ENCODE measurements around the gene CNN2. TPM values are rescaled to one million over a fixed set of nuclear protein-coding genes. Genes with fewer than 3 reads are reported as not detected.

CNN2 gene
- total and polyA plus RNA-seq, 9 of the 15 experiments (the other 6 are each of a cell fraction or from before 2014, with no cell fraction given), result 12.1 to 174 (median 52.7) TPM

DNA sequence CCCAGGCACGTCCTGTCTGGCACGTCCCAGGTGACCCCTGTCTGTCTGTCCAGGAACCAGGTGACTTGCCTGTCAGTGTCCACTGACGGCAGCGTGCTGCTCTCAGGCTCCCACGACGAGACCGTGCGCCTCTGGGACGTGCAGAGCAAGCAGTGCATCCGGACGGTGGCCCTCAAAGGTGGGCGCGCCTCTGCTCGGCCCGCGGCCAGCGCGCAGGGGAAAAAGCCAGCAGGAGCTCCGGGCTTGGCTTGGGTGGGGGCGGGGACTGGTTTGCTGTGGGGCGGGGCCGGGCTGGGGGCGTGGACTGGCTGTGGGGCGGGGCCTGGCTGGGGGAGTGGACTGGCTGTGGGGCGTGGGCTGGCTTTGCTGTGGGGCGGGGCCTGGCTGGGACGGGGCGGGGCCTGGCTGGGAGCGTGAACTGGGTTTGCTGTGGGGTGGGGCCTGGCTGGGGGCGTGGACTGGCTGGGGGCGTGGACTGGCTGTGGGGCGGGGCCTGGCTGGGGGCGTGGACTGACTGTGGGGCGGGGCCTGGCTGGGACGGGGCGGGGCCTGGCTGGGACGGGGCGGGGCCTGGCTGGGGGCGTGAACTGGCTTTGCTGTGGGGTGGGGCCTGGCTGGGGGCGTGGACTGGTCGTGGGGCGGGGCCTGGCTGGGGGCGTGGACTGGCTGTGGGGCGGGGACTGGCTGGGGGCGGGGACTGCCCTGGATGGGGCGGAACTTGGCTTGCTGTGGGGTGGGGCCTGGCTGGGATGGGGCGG is 35.1 kb upstream of the CNN2 start (continued):
- TF ChIP-seq, protein P1, sequence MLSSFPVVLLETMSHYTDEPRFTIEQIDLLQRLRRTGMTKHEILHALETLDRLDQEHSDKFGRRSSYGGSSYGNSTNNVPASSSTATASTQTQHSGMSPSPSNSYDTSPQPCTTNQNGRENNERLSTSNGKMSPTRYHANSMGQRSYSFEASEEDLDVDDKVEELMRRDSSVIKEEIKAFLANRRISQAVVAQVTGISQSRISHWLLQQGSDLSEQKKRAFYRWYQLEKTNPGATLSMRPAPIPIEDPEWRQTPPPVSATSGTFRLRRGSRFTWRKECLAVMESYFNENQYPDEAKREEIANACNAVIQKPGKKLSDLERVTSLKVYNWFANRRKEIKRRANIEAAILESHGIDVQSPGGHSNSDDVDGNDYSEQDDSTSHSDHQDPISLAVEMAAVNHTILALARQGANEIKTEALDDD (IDR thresholded peaks at IDR 0.05), result no peak
- TF ChIP-seq HDAC1 (IDR thresholded peaks at IDR 0.05), result 0 out of 4 replicates have a peak, but pooled peaks of 1 of the 2 experiments have one; percentile 27
- TF ChIP-seq ETV6 (IDR thresholded peaks at IDR 0.05; ENCODE audit: borderline replicate concordance in 1 of 2, low read depth in 2 of 2, low read length in 1 of 2), result no peak
- TF ChIP-seq ETV6 (CRISPR knock-in tag; IDR thresholded peaks at IDR 0.05; ENCODE audit: borderline replicate concordance), result no peak
- no peak for TF ChIP-seq TEAD1 (CRISPR knock-in tag; IDR thresholded peaks at IDR 0.05)
- TF ChIP-seq POLR2G (IDR thresholded peaks at IDR 0.05; ENCODE audit: low read depth, low read length), result peak; percentile 62; the same call in 1 of the 2 replicates
- TF ChIP-seq SMAD1 (IDR thresholded peaks at IDR 0.05; ENCODE audit: low read depth, low read length, partially characterized antibody), result no peak
- no peak for TF ChIP-seq SAFB2 (IDR thresholded peaks at IDR 0.05; ENCODE audit: borderline replicate concordance, low read depth, low read length, severe bottlenecking)
- TF ChIP-seq ZBED1 (IDR thresholded peaks at IDR 0.05), result no peak
- TF ChIP-seq FIP1L1 (IDR thresholded peaks at IDR 0.05; ENCODE audit: low read depth, low read length, poor library complexity, severe bottlenecking), result peak; percentile 65
- TF ChIP-seq, protein P2, sequence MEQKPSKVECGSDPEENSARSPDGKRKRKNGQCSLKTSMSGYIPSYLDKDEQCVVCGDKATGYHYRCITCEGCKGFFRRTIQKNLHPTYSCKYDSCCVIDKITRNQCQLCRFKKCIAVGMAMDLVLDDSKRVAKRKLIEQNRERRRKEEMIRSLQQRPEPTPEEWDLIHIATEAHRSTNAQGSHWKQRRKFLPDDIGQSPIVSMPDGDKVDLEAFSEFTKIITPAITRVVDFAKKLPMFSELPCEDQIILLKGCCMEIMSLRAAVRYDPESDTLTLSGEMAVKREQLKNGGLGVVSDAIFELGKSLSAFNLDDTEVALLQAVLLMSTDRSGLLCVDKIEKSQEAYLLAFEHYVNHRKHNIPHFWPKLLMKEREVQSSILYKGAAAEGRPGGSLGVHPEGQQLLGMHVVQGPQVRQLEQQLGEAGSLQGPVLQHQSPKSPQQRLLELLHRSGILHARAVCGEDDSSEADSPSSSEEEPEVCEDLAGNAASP (IDR thresholded peaks at IDR 0.05), result no peak
- no peak for TF ChIP-seq ZNF695 (CRISPR knock-in tag; IDR thresholded peaks at IDR 0.05)
- TF ChIP-seq ZNF830 (CRISPR knock-in tag; IDR thresholded peaks at IDR 0.05), result no peak
- no peak for TF ChIP-seq ZNF75A (CRISPR knock-in tag; IDR thresholded peaks at IDR 0.05)
- no peak for TF ChIP-seq TRIM28 (IDR thresholded peaks at IDR 0.05)
- no peak for TF ChIP-seq TCFL5 (CRISPR knock-in tag; conservative IDR thresholded peaks at IDR 0.05)
- TF ChIP-seq ATF1 (CRISPR knock-in tag; IDR thresholded peaks at IDR 0.05), result no peak
- TF ChIP-seq ATF1 (tag; IDR thresholded peaks at IDR 0.05), result no peak
- TF ChIP-seq, protein P3, sequence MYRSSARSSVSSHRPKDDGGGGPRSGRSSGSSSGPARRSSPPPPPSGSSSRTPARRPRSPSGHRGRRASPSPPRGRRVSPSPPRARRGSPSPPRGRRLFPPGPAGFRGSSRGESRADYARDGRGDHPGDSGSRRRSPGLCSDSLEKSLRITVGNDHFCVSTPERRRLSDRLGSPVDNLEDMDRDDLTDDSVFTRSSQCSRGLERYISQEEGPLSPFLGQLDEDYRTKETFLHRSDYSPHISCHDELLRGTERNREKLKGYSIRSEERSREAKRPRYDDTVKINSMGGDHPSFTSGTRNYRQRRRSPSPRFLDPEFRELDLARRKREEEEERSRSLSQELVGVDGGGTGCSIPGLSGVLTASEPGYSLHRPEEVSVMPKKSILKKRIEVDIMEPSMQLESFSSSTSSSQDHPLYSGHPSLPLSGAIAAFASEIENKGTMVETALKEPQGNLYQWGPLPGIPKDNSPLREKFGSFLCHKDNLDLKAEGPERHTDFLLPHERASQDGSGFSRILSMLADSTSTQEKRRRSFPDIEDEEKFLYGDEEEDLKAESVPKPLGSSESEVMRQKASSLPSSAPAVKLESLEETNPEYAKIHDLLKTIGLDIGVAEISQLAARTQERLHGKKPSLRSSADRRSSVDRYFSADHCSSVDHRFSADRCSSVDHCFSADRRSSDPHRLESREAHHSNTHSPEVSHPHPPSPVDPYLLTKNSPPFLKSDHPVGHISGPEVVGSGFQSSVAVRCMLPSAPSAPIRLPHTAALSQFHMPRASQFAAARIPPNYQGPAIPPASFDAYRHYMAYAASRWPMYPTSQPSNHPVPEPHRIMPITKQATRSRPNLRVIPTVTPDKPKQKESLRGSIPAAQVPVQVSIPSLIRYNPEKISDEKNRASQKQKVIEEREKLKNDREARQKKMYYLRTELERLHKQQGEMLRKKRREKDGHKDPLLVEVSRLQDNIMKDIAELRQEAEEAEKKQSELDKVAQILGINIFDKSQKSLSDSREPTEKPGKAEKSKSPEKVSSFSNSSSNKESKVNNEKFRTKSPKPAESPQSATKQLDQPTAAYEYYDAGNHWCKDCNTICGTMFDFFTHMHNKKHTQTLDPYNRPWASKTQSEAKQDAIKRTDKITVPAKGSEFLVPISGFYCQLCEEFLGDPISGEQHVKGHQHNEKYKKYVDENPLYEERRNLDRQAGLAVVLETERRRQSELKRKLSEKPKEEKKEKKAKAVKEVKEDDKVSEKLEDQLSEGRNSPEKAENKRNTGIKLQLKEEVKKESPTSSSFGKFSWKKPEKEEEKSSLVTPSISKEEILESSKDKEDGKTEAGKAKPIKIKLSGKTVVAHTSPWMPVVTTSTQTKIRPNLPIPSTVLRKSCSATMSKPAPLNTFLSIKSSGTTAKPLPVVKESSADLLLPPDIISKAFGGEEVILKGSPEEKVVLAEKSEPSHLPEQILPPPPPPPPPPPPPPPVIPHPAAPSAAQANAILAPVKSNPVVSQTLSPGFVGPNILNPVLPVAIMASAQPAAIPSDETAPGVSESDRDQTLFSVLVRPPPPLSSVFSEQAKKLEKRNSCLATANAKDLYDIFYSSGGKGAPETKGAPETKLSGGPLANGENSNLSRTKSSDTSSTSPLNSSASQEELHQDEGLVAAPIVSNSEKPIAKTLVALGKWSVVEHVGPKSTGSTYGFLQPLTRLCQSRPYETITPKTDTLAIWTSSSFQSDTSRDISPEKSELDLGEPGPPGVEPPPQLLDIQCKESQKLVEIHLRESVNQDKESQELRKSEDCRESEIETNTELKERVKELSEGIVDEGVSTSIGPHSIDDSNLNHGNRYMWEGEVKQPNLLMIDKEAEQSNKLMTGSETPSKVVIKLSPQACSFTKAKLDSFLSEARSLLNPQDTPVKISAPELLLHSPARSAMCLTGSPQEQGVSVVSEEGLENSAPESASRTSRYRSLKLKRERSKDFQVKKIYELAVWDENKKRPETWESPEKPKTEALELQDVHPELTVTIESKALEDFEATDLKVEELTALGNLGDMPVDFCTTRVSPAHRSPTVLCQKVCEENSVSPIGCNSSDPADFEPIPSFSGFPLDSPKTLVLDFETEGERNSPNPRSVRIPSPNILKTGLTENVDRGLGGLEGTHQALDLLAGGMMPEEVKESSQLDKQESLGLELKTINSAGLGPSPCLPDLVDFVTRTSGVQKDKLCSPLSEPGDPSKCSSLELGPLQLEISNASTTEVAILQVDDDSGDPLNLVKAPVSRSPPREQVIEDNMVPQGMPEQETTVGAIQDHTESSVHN (IDR thresholded peaks at IDR 0.05; ENCODE audit: borderline replicate concordance in 1 of 2, low read depth in 1 of 2), result no peak
